GM12878 (cell line): ENCODE measurements around the gene ARHGEF1. TPM values are rescaled to one million over a fixed set of nuclear protein-coding genes. Genes with fewer than 3 reads are reported as not detected.

Experiments
- BHLHE40 ChIP-seq, 2 experiments: fragments of 450-650 bp in 1 of 2; IDR thresholded peaks; 2 replicates each; pipeline ENCODE4 v1.6.1; 2011 to 2017; ENCODE audit warnings: low read depth in 2 of 2, borderline replicate concordance in 1 of 2, improper control_type of control experiment in 1 of 2, low read length in 1 of 2, mild to moderate bottlenecking in 1 of 2
- BRCA1 ChIP-seq: IDR thresholded peaks from 2 replicates; pipeline ENCODE4 v1.6.1; 2011; ENCODE audit warnings: low read depth, low read length, improper control_type of control experiment
- CHD4 ChIP-seq: fragments of 200-600 bp; sonication (generic); IDR thresholded peaks from 2 replicates; pipeline ENCODE4 v1.6.1; 2016; ENCODE audit warnings: mild to moderate bottlenecking
- HDAC6 ChIP-seq: fragments of 200-600 bp; sonication (generic); IDR thresholded peaks from one replicate; pipeline ENCODE4 v1.8.0; 2017; ENCODE audit warnings: antibody characterized with exemption; ENCODE audit not compliant: unreplicated experiment
- IRF3 ChIP-seq: fragments of 450-650 bp; IDR thresholded peaks from 2 replicates; pipeline ENCODE4 v1.6.1; 2014; ENCODE audit warnings: mild to moderate bottlenecking
- JUNB ChIP-seq: IDR thresholded peaks from 2 replicates; pipeline ENCODE4 v1.6.1; 2016; ENCODE audit warnings: antibody characterized with exemption, mild to moderate bottlenecking
- MLLT1 ChIP-seq: fragments of 450-650 bp; IDR thresholded peaks from 2 replicates; pipeline ENCODE4 v1.6.1; 2016; ENCODE audit warnings: mild to moderate bottlenecking
- MXI1 ChIP-seq: fragments of 150-350 bp; IDR thresholded peaks from 2 replicates; pipeline ENCODE4 v1.6.1; 2011; ENCODE audit warnings: low read depth, mild to moderate bottlenecking, inconsistent platforms, low read length, improper control_type of control experiment
- PRDM15 ChIP-seq: fragments of 450-650 bp; formaldehyde crosslinking; IDR thresholded peaks from 2 replicates; pipeline ENCODE4 v1.4.0; 2020; ENCODE audit warnings: mild to moderate bottlenecking, moderate library complexity
- RAD51 ChIP-seq: fragments of 450-650 bp; IDR thresholded peaks from 2 replicates; pipeline ENCODE4 v1.6.1; 2016; ENCODE audit warnings: moderate library complexity, mild to moderate bottlenecking, inconsistent platforms
- RELA ChIP-seq: fragments of 450-650 bp; IDR thresholded peaks from 2 replicates; pipeline ENCODE4 v1.8.0; 2014; ENCODE audit warnings: borderline replicate concordance; ENCODE audit not compliant: partially characterized antibody
- TAF1 ChIP-seq: IDR thresholded peaks from 2 replicates; pipeline ENCODE4 v1.6.1; 2011; ENCODE audit warnings: mild to moderate bottlenecking, low read depth, low read length, borderline replicate concordance
- ZNF217 ChIP-seq: fragments of 450-650 bp; IDR thresholded peaks from 2 replicates; pipeline ENCODE4 v1.6.1; 2017; ENCODE audit warnings: antibody characterized with exemption, mild to moderate bottlenecking
- polyA plus RNA-seq, 11 experiments: library from polyadenylated mRNA; depleted of rRNA in 4 of 11; unstranded in 6 of 11; stranded (reverse) in 5 of 11; fragments of >200 nt; fragmentation: Nextera tagmentation in 4 of 11; fragmentation: Illumina TruSeq in 1 of 11; extraction: Ambion mirVana in 4 of 11; extraction: Trizol in 1 of 11; gene quantifications; 1 replicate in 1 of 11; 2 replicates in 10 of 11; pipeline versions ENCODE4 v1.2.1 to v1.2.3, GENCODE V29; 2011 to 2016; ENCODE audit warnings: inconsistent platforms in 2 of 11, missing spikeins in 2 of 11, low read depth in 1 of 11
- total RNA-seq, 4 experiments: library from RNA; depleted of rRNA in 3 of 4; stranded (reverse); fragments of >200 nt in 3 of 4; fragmentation: Illumina TruSeq in 1 of 4; extraction: Trizol in 1 of 4; gene quantifications; 2 replicates each; pipeline versions ENCODE4 v1.2.1 to v1.2.3, GENCODE V29; 2013 to 2021
- TF ChIP-seq, protein P1 (sequence below): fragments of 450-650 bp; IDR thresholded peaks from 2 replicates; pipeline ENCODE4 v1.6.1; 2017; ENCODE audit warnings: antibody characterized with exemption, mild to moderate bottlenecking, moderate library complexity
- TF ChIP-seq, protein P2 (sequence below): fragments of 450-650 bp; conservative IDR thresholded peaks from 2 replicates; pipeline ENCODE4 v1.6.1; 2017; ENCODE audit warnings: mild to moderate bottlenecking, moderate library complexity
- TF ChIP-seq, protein P3 (sequence below): fragments of 450-650 bp; IDR thresholded peaks from 2 replicates; pipeline ENCODE4 v1.6.1; 2017; ENCODE audit warnings: borderline replicate concordance

Gene ARHGEF1
- total and polyA plus RNA-seq, 10 of the 15 experiments (the other 5 are each of a cell fraction or from before 2014, with no cell fraction given), result 1.2 to 207 (median 53.9) TPM

DNA sequence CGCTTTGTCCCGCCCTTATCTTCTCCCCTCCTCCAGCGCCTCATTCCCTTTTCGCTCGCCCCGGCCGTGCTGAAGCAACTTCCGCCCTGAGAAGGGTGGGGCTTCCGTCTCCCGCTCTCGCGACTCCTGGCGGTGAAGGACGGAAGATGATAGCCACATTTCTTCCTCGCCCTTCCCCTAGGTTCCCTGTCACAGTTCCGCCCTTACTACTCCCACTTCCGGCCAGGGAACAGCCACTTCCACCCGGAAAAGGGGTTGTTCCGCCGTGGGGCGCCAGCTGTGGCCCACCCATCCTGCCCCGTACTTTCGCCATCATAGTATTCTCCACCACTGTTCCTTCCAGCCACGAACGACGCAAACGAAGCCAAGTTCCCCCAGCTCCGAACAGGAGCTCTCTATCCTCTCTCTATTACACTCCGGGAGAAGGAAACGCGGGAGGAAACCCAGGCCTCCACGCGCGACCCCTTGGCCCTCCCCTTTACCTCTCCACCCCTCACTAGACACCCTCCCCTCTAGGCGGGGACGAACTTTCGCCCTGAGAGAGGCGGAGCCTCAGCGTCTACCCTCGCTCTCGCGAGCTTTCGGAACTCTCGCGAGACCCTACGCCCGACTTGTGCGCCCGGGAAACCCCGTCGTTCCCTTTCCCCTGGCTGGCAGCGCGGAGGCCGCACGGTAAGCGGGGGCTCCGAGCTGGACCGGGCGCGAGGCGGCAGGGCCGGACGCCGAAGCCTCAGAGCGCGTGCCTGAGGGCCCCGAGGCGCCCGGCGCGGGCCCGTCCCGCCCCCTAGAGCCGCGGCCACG is 23.2 kb upstream of the ARHGEF1 start, which contains the start of gene RPS19 (continued):
- TF ChIP-seq MLLT1, result peak; percentile 90
- peak; percentile 85 to 97 for TF ChIP-seq BHLHE40 (IDR thresholded peaks at IDR 0.05; ENCODE audit: borderline replicate concordance in 1 of 2, low read depth in 2 of 2, low read length in 1 of 2)
- TF ChIP-seq, protein P1, sequence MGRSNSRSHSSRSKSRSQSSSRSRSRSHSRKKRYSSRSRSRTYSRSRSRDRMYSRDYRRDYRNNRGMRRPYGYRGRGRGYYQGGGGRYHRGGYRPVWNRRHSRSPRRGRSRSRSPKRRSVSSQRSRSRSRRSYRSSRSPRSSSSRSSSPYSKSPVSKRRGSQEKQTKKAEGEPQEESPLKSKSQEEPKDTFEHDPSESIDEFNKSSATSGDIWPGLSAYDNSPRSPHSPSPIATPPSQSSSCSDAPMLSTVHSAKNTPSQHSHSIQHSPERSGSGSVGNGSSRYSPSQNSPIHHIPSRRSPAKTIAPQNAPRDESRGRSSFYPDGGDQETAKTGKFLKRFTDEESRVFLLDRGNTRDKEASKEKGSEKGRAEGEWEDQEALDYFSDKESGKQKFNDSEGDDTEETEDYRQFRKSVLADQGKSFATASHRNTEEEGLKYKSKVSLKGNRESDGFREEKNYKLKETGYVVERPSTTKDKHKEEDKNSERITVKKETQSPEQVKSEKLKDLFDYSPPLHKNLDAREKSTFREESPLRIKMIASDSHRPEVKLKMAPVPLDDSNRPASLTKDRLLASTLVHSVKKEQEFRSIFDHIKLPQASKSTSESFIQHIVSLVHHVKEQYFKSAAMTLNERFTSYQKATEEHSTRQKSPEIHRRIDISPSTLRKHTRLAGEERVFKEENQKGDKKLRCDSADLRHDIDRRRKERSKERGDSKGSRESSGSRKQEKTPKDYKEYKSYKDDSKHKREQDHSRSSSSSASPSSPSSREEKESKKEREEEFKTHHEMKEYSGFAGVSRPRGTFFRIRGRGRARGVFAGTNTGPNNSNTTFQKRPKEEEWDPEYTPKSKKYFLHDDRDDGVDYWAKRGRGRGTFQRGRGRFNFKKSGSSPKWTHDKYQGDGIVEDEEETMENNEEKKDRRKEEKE, result peak; percentile 75; the same call in 1 of the 2 replicates
- no peak for TF ChIP-seq HDAC6
- no peak for TF ChIP-seq IRF3
- TF ChIP-seq RAD51, result no peak
- TF ChIP-seq RELA, result peak; percentile 70
- TF ChIP-seq JUNB, result no peak
- TF ChIP-seq, protein P2, sequence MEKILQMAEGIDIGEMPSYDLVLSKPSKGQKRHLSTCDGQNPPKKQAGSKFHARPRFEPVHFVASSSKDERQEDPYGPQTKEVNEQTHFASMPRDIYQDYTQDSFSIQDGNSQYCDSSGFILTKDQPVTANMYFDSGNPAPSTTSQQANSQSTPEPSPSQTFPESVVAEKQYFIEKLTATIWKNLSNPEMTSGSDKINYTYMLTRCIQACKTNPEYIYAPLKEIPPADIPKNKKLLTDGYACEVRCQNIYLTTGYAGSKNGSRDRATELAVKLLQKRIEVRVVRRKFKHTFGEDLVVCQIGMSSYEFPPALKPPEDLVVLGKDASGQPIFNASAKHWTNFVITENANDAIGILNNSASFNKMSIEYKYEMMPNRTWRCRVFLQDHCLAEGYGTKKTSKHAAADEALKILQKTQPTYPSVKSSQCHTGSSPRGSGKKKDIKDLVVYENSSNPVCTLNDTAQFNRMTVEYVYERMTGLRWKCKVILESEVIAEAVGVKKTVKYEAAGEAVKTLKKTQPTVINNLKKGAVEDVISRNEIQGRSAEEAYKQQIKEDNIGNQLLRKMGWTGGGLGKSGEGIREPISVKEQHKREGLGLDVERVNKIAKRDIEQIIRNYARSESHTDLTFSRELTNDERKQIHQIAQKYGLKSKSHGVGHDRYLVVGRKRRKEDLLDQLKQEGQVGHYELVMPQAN, result peak; percentile 98
- TF ChIP-seq, protein P3, sequence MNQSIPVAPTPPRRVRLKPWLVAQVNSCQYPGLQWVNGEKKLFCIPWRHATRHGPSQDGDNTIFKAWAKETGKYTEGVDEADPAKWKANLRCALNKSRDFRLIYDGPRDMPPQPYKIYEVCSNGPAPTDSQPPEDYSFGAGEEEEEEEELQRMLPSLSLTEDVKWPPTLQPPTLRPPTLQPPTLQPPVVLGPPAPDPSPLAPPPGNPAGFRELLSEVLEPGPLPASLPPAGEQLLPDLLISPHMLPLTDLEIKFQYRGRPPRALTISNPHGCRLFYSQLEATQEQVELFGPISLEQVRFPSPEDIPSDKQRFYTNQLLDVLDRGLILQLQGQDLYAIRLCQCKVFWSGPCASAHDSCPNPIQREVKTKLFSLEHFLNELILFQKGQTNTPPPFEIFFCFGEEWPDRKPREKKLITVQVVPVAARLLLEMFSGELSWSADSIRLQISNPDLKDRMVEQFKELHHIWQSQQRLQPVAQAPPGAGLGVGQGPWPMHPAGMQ, result peak; percentile 93
- peak; percentile 97 for TF ChIP-seq BRCA1
- no peak for TF ChIP-seq PRDM15 (CRISPR knock-in tag)
- TF ChIP-seq TAF1, result peak; percentile 99
- peak; percentile 64; the same call in 1 of the 2 replicates for TF ChIP-seq ZNF217
- TF ChIP-seq MXI1, result peak; percentile 98
- TF ChIP-seq CHD4, result no peak
